B cell (primary cell): ENCODE data around the gene DOCK3.

Experiments used
- EZH2 ChIP-seq: IDR thresholded peaks from 2 replicates; pipeline ENCODE4 v1.6.1; 2012; ENCODE audit warnings: borderline replicate concordance, low read depth, mild to moderate bottlenecking, moderate library complexity, low read length; ENCODE audit not compliant: insufficient read depth, poor library complexity, severe bottlenecking
- TF ChIP-seq, protein P1 (sequence below): fragments of 200-600 bp; IDR thresholded peaks from one replicate; pipeline ENCODE4 v1.8.0; 2022; ENCODE audit warnings: antibody characterized with exemption, mild to moderate bottlenecking

DNA sequence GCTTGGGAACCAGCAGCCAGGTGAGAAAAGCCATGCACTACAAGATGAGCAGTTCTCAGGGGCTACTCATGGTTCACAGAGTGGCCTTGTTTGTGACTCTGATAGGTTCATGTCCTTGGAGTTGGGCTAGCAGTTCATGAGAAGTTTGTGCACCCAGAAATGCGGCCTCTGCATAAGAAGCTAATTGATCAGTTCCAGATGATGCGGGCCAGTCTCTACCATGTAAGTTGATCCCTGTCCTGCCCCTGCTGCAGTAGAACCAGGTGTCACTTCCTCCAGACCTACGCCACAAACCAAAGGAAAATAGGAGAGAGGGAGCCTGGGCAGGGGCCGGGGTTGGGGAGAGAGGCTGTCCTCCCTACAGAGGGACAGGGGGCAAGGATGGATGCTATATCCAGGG lies 683.1 kb downstream of the DOCK3 start:
- TF ChIP-seq, protein P1, sequence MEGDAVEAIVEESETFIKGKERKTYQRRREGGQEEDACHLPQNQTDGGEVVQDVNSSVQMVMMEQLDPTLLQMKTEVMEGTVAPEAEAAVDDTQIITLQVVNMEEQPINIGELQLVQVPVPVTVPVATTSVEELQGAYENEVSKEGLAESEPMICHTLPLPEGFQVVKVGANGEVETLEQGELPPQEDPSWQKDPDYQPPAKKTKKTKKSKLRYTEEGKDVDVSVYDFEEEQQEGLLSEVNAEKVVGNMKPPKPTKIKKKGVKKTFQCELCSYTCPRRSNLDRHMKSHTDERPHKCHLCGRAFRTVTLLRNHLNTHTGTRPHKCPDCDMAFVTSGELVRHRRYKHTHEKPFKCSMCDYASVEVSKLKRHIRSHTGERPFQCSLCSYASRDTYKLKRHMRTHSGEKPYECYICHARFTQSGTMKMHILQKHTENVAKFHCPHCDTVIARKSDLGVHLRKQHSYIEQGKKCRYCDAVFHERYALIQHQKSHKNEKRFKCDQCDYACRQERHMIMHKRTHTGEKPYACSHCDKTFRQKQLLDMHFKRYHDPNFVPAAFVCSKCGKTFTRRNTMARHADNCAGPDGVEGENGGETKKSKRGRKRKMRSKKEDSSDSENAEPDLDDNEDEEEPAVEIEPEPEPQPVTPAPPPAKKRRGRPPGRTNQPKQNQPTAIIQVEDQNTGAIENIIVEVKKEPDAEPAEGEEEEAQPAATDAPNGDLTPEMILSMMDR, result no peak
- no peak for TF ChIP-seq EZH2
